ENCODE results near the gene FGFR2. TPM values are rescaled to one million over a fixed set of nuclear protein-coding genes. Genes with fewer than 3 reads are reported as not detected.
A peak's percentile ranks its signal among the peaks of the same experiment; 100 is the strongest.

FGFR2 gene
- total RNA-seq, 1 donor from 2014 or later, result 11.8 TPM

- no peaks in the 10 kb centered on the region for H3K36me3 ChIP-seq (ENCODE audit: insufficient read depth, low read length)
- FAIRE-seq (no peak), DNase-seq (ENCODE audit: low read depth) (no peak)
- no peaks in the 10 kb centered on the region for H3K27me3 ChIP-seq (ENCODE audit: insufficient read depth, low read length)
- TF ChIP-seq CTCF (IDR thresholded peaks at IDR 0.05; ENCODE audit: insufficient read depth, low read depth, low read length) (no peak), EZH2 (IDR thresholded peaks at IDR 0.05; ENCODE audit: insufficient read depth, low read length) (no peak)
- H3K79me2 ChIP-seq (ENCODE audit: insufficient read depth, low read length), result no peaks in the 10 kb centered on the region
- H3K9me3 ChIP-seq (ENCODE audit: insufficient read depth, low read depth, low read length), result no peaks in the 10 kb centered on the region
- no peak overlapping the region for H3K4me3 ChIP-seq (ENCODE audit: insufficient read depth, low read depth, low read length)
- Mint-ChIP-seq H3K27ac (ENCODE audit: unreplicated experiment) (no peak overlapping the region), H3K27me3 (ENCODE audit: low read depth, unreplicated experiment) (no peaks in the 10 kb centered on the region), H3K4me3 (ENCODE audit: unreplicated experiment) (no peak overlapping the region), H3K4me1 (ENCODE audit: low read depth, unreplicated experiment) (peaks cover 4% of the 10 kb centered on the region), H3K9me3 (ENCODE audit: unreplicated experiment) (no peaks in the 10 kb centered on the region), H3K36me3 (ENCODE audit: low read depth, unreplicated experiment) (peaks cover 6% of the 10 kb centered on the region)
- H2AFZ ChIP-seq (ENCODE audit: low read depth, low read length), result no peak overlapping the region
- H3K4me2 ChIP-seq (ENCODE audit: low read length), result no peak overlapping the region
- H3K9ac ChIP-seq (ENCODE audit: low read length), result no peak overlapping the region
- H4K20me1 ChIP-seq (ENCODE audit: insufficient read depth, low read length), result no peaks in the 10 kb centered on the region
- H3K4me1 ChIP-seq (ENCODE audit: insufficient read depth, low read length), result no peaks in the 10 kb centered on the region
- no peak overlapping the region for H3K27ac ChIP-seq (ENCODE audit: low read depth, low read length)
Observed at GRCh38 chr10:121540732-121541395, 57.4 kb downstream of the FGFR2 start.

GRCh38 chr10:121539786-121540185 is 58.5 kb downstream of the FGFR2 start:
- Histone ChIP-seq H3K4me1 (ENCODE audit: insufficient read depth, low read length) (no peaks in the 10 kb centered on the region), H3K79me2 (ENCODE audit: insufficient read depth, low read length) (no peaks in the 10 kb centered on the region), H3K27ac (ENCODE audit: low read depth, low read length) (no peak overlapping the region), H3K27me3 (ENCODE audit: insufficient read depth, low read length) (no peaks in the 10 kb centered on the region), H2AFZ (ENCODE audit: low read depth, low read length) (no peak overlapping the region), H3K9me3 (ENCODE audit: insufficient read depth, low read depth, low read length) (no peaks in the 10 kb centered on the region), H4K20me1 (ENCODE audit: insufficient read depth, low read length) (no peaks in the 10 kb centered on the region), H3K4me2 (ENCODE audit: low read length) (no peak overlapping the region), H3K36me3 (ENCODE audit: insufficient read depth, low read length) (no peaks in the 10 kb centered on the region), H3K4me3 (ENCODE audit: insufficient read depth, low read depth, low read length) (no peak overlapping the region), H3K9ac (ENCODE audit: low read length) (no peak overlapping the region)
- no peak for DNase-seq (ENCODE audit: low read depth)
- peaks cover 4% of the 10 kb centered on the region for H3K4me1 Mint-ChIP-seq (ENCODE audit: low read depth, unreplicated experiment)
- H3K4me3 Mint-ChIP-seq (ENCODE audit: unreplicated experiment), result no peak overlapping the region
- H3K9me3 Mint-ChIP-seq (ENCODE audit: unreplicated experiment), result no peaks in the 10 kb centered on the region
- no peak for FAIRE-seq
- H3K27me3 Mint-ChIP-seq (ENCODE audit: low read depth, unreplicated experiment), result no peaks in the 10 kb centered on the region
- peaks cover 6% of the 10 kb centered on the region for H3K36me3 Mint-ChIP-seq (ENCODE audit: low read depth, unreplicated experiment)
- TF ChIP-seq CTCF (IDR thresholded peaks at IDR 0.05; ENCODE audit: insufficient read depth, low read depth, low read length) (no peak), EZH2 (IDR thresholded peaks at IDR 0.05; ENCODE audit: insufficient read depth, low read length) (no peak)
- H3K27ac Mint-ChIP-seq (ENCODE audit: unreplicated experiment), result no peak overlapping the region

- Mint-ChIP-seq H3K4me1 (ENCODE audit: low read depth, unreplicated experiment) (no peaks in the 10 kb centered on the region), H3K27me3 (ENCODE audit: low read depth, unreplicated experiment) (peaks cover 2% of the 10 kb centered on the region), H3K27ac (ENCODE audit: unreplicated experiment) (no peak overlapping the region), H3K9me3 (ENCODE audit: unreplicated experiment) (no peaks in the 10 kb centered on the region), H3K4me3 (ENCODE audit: unreplicated experiment) (no peak overlapping the region), H3K36me3 (ENCODE audit: low read depth, unreplicated experiment) (peaks cover 4% of the 10 kb centered on the region)
- Histone ChIP-seq H3K27me3 (ENCODE audit: insufficient read depth, low read length) (no peaks in the 10 kb centered on the region), H3K4me3 (ENCODE audit: insufficient read depth, low read depth, low read length) (no peak overlapping the region), H3K4me1 (ENCODE audit: insufficient read depth, low read length) (no peaks in the 10 kb centered on the region), H3K79me2 (ENCODE audit: insufficient read depth, low read length) (no peaks in the 10 kb centered on the region), H3K36me3 (ENCODE audit: insufficient read depth, low read length) (no peaks in the 10 kb centered on the region), H2AFZ (ENCODE audit: low read depth, low read length) (no peak overlapping the region), H3K27ac (ENCODE audit: low read depth, low read length) (no peak overlapping the region), H3K9ac (ENCODE audit: low read length) (no peak overlapping the region), H3K4me2 (ENCODE audit: low read length) (no peak overlapping the region), H3K9me3 (ENCODE audit: insufficient read depth, low read depth, low read length) (no peaks in the 10 kb centered on the region), H4K20me1 (ENCODE audit: insufficient read depth, low read length) (no peaks in the 10 kb centered on the region)
- FAIRE-seq, result no peak
- TF ChIP-seq CTCF (IDR thresholded peaks at IDR 0.05; ENCODE audit: insufficient read depth, low read depth, low read length) (no peak), EZH2 (IDR thresholded peaks at IDR 0.05; ENCODE audit: insufficient read depth, low read length) (no peak)
- DNase-seq (ENCODE audit: low read depth), result peak; percentile 44
Observed at GRCh38 chr10:121536310-121536913, 61.8 kb downstream of the FGFR2 start.

Data from astrocyte (in vitro differentiated cells and primary cell).